ENCODE results near the gene PLA2R1.

PLA2R1 gene

GRCh38 chr2:159891917-159892730 is 170.3 kb downstream of the PLA2R1 start:
- DNase-seq = peak; percentile 51

- DNase-seq = no peak
Observed at GRCh38 chr2:159891267-159891588, 171.2 kb downstream of the PLA2R1 start.

- no peak for DNase-seq
Observed at GRCh38 chr2:159890551-159891266, 171.7 kb downstream of the PLA2R1 start.

DNA sequence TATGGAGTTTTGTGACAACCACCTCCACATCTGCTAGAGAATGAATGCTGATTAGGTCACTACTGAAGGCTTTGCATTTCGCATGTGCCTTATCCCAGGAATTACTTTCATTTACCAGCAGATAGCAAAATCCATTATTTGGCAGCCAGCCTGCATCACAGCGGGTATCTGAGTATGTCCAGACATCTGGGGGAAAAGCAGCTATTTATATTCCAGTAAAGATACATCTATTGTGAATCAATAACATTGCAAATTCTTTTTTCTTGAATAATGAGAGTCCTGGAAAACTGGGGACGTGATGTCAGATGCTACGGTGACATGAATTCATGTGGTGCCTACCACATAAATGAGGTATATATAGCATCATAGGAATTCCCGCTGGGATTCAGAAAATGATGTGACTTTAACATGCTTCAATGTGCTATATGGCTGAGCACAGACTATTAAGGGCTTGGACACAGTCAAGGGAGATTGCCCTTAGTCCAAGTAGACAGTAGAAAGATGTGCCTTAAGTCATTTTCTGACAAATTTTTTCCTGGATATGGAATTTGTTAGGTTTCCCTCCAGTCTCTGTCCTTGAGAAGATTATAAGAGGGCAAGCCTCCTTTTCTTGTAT is 180.2 kb downstream of the PLA2R1 start:
- DNase-seq = no peak
